ENCODE measurements around the gene HMGN3. TPM values are rescaled to one million over a fixed set of nuclear protein-coding genes. Genes with fewer than 3 reads are reported as not detected.

HMGN3 gene
- total and polyA plus RNA-seq, 11 donors: 69.4 to 219 (median 127) TPM

GRCh38 chr6:79170959-79171358 lies 63.5 kb downstream of the HMGN3 start:
- peaks cover 0 to 2% (median 0%) of the 10 kb centered on the region in 12 donors for H3K4me1 ChIP-seq
- TF ChIP-seq POLR2A (IDR thresholded peaks at IDR 0.05): no peak
- TF ChIP-seq, protein P1, sequence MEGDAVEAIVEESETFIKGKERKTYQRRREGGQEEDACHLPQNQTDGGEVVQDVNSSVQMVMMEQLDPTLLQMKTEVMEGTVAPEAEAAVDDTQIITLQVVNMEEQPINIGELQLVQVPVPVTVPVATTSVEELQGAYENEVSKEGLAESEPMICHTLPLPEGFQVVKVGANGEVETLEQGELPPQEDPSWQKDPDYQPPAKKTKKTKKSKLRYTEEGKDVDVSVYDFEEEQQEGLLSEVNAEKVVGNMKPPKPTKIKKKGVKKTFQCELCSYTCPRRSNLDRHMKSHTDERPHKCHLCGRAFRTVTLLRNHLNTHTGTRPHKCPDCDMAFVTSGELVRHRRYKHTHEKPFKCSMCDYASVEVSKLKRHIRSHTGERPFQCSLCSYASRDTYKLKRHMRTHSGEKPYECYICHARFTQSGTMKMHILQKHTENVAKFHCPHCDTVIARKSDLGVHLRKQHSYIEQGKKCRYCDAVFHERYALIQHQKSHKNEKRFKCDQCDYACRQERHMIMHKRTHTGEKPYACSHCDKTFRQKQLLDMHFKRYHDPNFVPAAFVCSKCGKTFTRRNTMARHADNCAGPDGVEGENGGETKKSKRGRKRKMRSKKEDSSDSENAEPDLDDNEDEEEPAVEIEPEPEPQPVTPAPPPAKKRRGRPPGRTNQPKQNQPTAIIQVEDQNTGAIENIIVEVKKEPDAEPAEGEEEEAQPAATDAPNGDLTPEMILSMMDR (IDR thresholded peaks at IDR 0.05): no peak
- no peak overlapping the region for H3K4me3 ChIP-seq
- 41 to 68% (median 49%) methylated on average over 3 of the region's 3 CpGs for WGBS, 4 donors
- DNase-seq (no peak), ATAC-seq (peak in 1 of 4 donors; percentile 45)
- H3K27me3 ChIP-seq: no peaks in the 10 kb centered on the region
- intact Hi-C loops (cut with DNase I): no loop called here
- peaks cover 0 to 6% (median 0%) of the 10 kb centered on the region in 12 donors for H3K9me3 ChIP-seq
- no peaks in the 10 kb centered on the region for H3K36me3 ChIP-seq
- no peak overlapping the region for H3K27ac ChIP-seq

- Histone ChIP-seq H3K27me3 (no peaks in the 10 kb centered on the region), H3K4me1 (peaks cover 0 to 2% (median 0%) of the 10 kb centered on the region in 12 donors), H3K36me3 (no peaks in the 10 kb centered on the region), H3K4me3 (no peak overlapping the region), H3K27ac (no peak overlapping the region), H3K9me3 (peaks cover 0 to under 1% (median 0%) of the 10 kb centered on the region in 12 donors)
- TF ChIP-seq, protein P1 (IDR thresholded peaks at IDR 0.05): no peak
- no peak for TF ChIP-seq POLR2A (IDR thresholded peaks at IDR 0.05)
- intact Hi-C loops (cut with DNase I): no loop called here
- DNase-seq (no peak), ATAC-seq (no peak)
- 87 to 90% (median 89%) methylated on average over 5 of the region's 5 CpGs for WGBS, 4 donors
Measured at GRCh38 chr6:79170431-79170830, 64.1 kb downstream of the HMGN3 start.

GRCh38 chr6:79168695-79168980 lies 65.8 kb downstream of the HMGN3 start:
- ATAC-seq (no peak), DNase-seq (no peak)
- Histone ChIP-seq H3K4me3 (no peak overlapping the region), H3K9me3 (no peaks in the 10 kb centered on the region), H3K27me3 (no peaks in the 10 kb centered on the region), H3K4me1 (peaks cover 0 to 2% (median 0%) of the 10 kb centered on the region in 12 donors), H3K36me3 (no peaks in the 10 kb centered on the region), H3K27ac (no peak overlapping the region)
- no peak for TF ChIP-seq POLR2A (IDR thresholded peaks at IDR 0.05)
- TF ChIP-seq, protein P1 (IDR thresholded peaks at IDR 0.05): no peak
- intact Hi-C loops (cut with DNase I): no loop called here
- 68 to 80% (median 72%) methylated on average over 2 of the region's 2 CpGs for WGBS, 4 donors

DNA sequence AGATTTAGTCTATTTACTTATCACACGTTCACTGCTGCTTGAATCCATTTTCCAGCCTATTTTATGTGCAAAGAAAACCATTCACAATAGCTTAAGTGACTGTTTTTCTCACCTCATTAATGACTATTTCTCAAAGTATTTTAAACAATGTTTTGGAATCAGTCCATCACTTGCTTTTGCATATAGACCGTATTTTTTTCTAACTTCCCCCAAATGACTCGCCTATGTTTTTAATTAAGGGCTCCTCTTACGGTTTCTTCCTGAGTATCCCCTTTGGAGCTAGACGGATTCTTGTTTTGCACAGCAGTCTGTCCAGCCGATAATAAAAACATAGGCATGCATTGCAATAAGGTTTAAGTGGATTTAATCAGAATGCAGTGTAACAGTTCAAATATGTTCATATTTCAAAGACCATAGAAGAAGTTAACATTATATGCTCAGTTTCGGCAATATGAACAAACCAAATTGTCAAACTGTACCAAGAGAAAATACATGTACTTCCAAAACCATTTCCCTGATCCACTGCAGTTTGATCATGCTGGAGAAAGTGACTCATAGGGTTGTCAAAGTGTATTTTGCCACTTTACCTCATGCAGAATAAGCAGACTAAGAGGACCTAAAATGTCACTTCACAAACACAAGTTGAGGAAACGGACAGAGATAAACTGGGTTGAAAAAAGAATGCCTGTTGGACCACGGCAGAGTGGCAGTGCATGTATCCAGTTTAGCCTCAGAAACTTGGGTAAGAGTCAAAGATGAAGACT lies 66.4 kb downstream of the HMGN3 start:
- TF ChIP-seq, protein P1 (IDR thresholded peaks at IDR 0.05): no peak
- no peak for TF ChIP-seq POLR2A (IDR thresholded peaks at IDR 0.05)
- no peak for ATAC-seq
- WGBS, 4 donors: 50 to 58% (median 51%) methylated on average over 9 of the region's 9 CpGs
- intact Hi-C loops (cut with DNase I): no loop called here
- Histone ChIP-seq H3K4me3 (no peak overlapping the region), H3K27me3 (no peaks in the 10 kb centered on the region), H3K27ac (no peak overlapping the region), H3K4me1 (peaks cover 0 to 2% (median 0%) of the 10 kb centered on the region in 12 donors), H3K36me3 (no peaks in the 10 kb centered on the region), H3K9me3 (no peaks in the 10 kb centered on the region)
- no peak for DNase-seq

Measured in heart left ventricle (tissue), 16 donors.